Right atrium auricular region (tissue), 2 donors: ENCODE data around the gene ZBTB38. TPM values are rescaled to one million over a fixed set of nuclear protein-coding genes. Genes with fewer than 3 reads are reported as not detected.

Experiments
- DNase-seq: peaks from one replicate; pipeline ENCODE4 v3.0.0-alpha.2; 2019; ENCODE audit warnings: low spot score
- H3K27ac ChIP-seq, 2 donors: fragments of 200-600 bp; sonication (generic); 1 replicate in 1 of 2; 2 replicates in 1 of 2; pipeline ENCODE4 v1.5.1; 2016 to 2019
- H3K27me3 ChIP-seq, 2 donors: fragments of 200-600 bp; sonication (generic); one replicate each; pipeline versions ENCODE4 v1.5.1 to v1.6.0; 2017 to 2019
- H3K36me3 ChIP-seq: fragments of 200-600 bp; sonication (generic); one replicate; pipeline ENCODE4 v1.5.1; 2016
- H3K4me1 ChIP-seq, 2 donors: fragments of 200-600 bp; sonication (generic); one replicate each; pipeline versions ENCODE4 v1.5.1 to v1.6.0; 2017 to 2019
- H3K4me3 ChIP-seq, 2 donors: fragments of 200-600 bp; sonication (generic); 1 replicate in 1 of 2; 2 replicates in 1 of 2; pipeline ENCODE4 v1.5.1; 2017 to 2019; ENCODE audit warnings: mild to moderate bottlenecking in 1 of 2, moderate library complexity in 1 of 2
- H3K9me3 ChIP-seq, 2 donors: fragments of 200-600 bp; sonication (generic); one replicate each; pipeline ENCODE4 v1.5.1; 2019
- total RNA-seq, 2 donors: library from RNA; depleted of rRNA; stranded (reverse); fragments of >200 nt; gene quantifications; one replicate each; pipeline ENCODE4 v1.1.0, GENCODE V29; 2016
- TF ChIP-seq, protein P1 (sequence below), 2 donors: fragments of 200-600 bp; sonication (generic); IDR thresholded peaks; one replicate each; pipeline ENCODE4 v1.5.1; 2019; ENCODE audit warnings: antibody characterized with exemption in 2 of 2

ZBTB38 gene
- total RNA-seq, 2 donors from 2014 or later = 120 to 127 TPM

DNA sequence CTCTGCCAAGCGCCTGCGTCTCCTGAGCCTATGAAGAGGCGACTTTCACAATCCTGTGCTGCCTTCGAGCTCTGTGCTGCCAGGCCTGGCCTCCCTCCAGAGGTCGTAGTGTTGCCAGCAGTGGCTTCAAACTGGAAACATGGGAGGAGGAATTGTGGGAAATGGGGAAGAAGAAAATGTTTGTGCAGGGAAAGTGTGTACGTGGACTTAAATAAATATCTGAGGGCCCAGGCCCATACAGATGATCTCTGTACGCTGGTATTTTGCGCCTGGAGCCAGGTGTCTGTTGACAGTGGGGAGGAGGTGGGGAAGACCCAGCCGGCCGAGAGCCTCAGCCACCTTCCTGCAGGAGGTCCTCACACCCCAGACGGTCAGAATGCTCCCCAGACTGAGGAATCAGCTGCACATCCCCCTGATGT, 44.6 kb downstream of the ZBTB38 start:
- peaks cover 17% of the 10 kb centered on the region for H3K36me3 ChIP-seq
- DNase-seq = peak; percentile 95
- no peaks in the 10 kb centered on the region for H3K27me3 ChIP-seq
- TF ChIP-seq, protein P1, sequence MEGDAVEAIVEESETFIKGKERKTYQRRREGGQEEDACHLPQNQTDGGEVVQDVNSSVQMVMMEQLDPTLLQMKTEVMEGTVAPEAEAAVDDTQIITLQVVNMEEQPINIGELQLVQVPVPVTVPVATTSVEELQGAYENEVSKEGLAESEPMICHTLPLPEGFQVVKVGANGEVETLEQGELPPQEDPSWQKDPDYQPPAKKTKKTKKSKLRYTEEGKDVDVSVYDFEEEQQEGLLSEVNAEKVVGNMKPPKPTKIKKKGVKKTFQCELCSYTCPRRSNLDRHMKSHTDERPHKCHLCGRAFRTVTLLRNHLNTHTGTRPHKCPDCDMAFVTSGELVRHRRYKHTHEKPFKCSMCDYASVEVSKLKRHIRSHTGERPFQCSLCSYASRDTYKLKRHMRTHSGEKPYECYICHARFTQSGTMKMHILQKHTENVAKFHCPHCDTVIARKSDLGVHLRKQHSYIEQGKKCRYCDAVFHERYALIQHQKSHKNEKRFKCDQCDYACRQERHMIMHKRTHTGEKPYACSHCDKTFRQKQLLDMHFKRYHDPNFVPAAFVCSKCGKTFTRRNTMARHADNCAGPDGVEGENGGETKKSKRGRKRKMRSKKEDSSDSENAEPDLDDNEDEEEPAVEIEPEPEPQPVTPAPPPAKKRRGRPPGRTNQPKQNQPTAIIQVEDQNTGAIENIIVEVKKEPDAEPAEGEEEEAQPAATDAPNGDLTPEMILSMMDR (IDR thresholded peaks at IDR 0.05) = no peak
- H3K27ac ChIP-seq = peak overlapping the region; percentile 98
- peaks cover 0 to 84% of the 10 kb centered on the region in 2 donors for H3K4me1 ChIP-seq
- no peaks in the 10 kb centered on the region for H3K9me3 ChIP-seq
- peak overlapping the region; percentile 13 to 38 for H3K4me3 ChIP-seq

DNA sequence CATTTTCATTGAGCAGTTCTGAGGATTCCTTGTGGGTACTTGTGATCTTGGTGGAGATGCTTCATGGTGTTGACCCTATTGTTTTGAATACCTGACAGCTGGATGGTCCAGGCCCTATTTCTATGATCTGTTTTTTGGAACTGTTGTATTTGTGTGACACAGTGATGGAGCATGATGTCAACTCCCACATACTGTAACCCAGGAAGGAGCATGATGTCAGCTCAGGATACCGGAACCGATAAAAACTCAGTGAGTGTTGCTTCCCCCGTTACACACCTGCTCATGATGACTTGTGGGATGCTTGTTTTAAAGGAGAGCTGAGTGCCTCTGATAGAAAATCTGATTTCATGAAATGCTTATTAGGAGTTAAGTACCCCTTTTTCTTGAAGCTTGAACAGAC, 45.1 kb downstream of the ZBTB38 start:
- TF ChIP-seq, protein P1 (IDR thresholded peaks at IDR 0.05) = no peak
- Histone ChIP-seq H3K9me3 (no peaks in the 10 kb centered on the region), H3K27ac (peak overlapping the region; percentile 98), H3K36me3 (peaks cover 17% of the 10 kb centered on the region), H3K4me1 (peaks cover 0 to 83% of the 10 kb centered on the region in 2 donors), H3K4me3 (peak overlapping the region in 1 of 2 donors; percentile 38), H3K27me3 (no peaks in the 10 kb centered on the region)
- no peak for DNase-seq

DNA sequence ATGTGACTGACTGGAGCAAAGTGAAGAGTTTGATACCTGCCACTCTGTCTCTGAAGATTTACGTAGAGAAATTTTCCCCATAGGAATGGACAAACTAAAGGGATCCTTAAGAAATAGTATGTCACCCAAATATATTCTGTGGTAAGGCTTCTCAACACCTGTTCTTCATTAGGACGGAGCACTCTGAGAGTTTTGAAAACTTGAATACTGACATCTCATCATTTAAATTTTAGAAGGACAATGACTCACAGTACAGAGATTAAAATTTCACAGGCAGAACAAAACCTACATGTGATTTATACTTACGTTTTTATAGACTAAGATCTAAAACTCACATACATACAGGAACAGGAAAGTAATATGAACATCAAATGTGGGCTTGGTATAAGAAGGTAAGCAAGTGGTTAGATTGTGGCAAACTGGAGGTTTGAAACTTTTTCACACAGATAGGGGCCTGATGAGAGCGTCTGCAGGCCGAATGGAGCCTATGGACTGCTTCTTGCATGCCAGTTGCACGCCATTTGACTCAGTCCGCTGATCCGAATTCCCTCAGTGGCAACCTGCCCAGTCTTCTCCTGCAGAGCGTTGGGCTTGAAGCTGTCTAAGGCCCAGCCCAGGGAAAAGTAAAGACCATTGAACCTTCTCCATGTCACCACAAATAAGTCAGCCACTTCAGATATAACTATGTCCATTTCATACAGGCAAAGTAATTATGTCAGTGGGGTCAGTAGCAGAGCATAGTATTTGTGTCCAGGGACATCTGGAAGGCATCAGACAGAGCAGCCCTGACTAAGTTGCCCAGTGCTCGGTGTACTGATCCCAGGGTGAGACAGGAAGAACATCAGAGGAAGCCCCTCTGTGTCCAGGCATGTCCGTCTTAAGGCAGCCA, 45.7 kb downstream of the ZBTB38 start:
- H3K27me3 ChIP-seq = no peaks in the 10 kb centered on the region
- H3K9me3 ChIP-seq = no peaks in the 10 kb centered on the region
- H3K4me1 ChIP-seq = peaks cover 0 to 80% of the 10 kb centered on the region in 2 donors
- TF ChIP-seq, protein P1 (IDR thresholded peaks at IDR 0.05) = no peak
- peak overlapping the region; percentile 98 for H3K27ac ChIP-seq
- H3K36me3 ChIP-seq = peaks cover 17% of the 10 kb centered on the region
- H3K4me3 ChIP-seq = no peak overlapping the region
- no peak for DNase-seq

DNA sequence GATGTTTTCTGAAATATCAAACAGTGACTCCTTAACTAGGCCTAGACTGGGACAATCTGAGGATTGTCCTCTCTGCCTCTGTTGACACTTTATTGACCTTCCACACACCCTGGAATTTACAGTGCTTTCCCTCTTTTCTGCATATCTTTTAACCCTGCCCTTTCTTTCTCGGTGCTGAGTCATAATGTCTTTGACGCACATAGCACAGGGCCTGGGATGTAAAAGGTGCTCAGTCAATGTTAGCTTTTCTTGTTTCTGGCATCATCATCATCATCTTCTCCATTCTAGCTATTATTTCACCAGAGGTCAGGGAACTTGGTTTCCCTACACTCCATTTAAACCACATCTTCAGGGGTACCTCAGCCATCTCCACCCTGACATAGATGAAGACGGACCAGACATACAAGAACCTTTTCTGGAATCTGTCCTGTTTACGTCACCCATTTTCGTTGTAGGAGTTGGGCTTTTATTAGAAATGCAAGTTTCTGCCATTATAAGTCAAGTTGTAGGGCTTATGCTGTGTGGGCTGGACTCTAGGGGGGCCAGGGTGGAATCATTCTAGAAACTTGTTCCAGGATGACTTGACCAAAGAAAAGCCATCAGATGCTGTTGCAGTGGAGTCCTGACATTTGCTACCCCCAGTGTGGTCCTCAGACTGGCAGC, 46.6 kb downstream of the ZBTB38 start:
- no peak overlapping the region for H3K4me3 ChIP-seq
- H3K36me3 ChIP-seq = peaks cover 17% of the 10 kb centered on the region
- H3K9me3 ChIP-seq = no peaks in the 10 kb centered on the region
- no peak for DNase-seq
- TF ChIP-seq, protein P1 (IDR thresholded peaks at IDR 0.05) = no peak
- no peaks in the 10 kb centered on the region for H3K27me3 ChIP-seq
- peaks cover 0 to 76% of the 10 kb centered on the region in 2 donors for H3K4me1 ChIP-seq
- peak overlapping the region; percentile 98 for H3K27ac ChIP-seq

DNA sequence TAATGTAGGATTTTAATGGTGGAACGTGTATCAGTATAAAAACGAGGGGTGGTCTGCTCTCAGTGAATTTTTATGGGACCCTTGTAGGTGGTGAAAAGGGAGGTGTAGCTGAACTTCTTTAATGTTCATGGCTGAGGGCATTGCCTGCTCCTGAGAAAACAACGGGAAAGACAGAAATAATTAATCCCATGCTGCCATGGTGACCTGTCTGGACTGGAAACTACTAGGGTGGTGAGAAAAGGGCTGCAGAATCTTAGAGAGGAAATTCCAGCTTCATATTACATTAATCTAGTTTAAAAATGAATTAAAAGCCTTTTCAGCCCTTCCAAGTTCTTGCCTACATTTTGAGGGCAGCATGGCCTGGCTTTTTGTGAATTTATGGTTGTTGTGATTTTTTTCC, 47.6 kb downstream of the ZBTB38 start:
- no peak overlapping the region for H3K4me3 ChIP-seq

More for the DNA sequence above, 47.6 kb downstream of the ZBTB38 start:
- H3K4me1 ChIP-seq = peaks cover 0 to 71% of the 10 kb centered on the region in 2 donors
- H3K36me3 ChIP-seq = peaks cover 17% of the 10 kb centered on the region
- H3K27ac ChIP-seq = peak overlapping the region; percentile 98
- no peak for DNase-seq
- TF ChIP-seq, protein P1 (IDR thresholded peaks at IDR 0.05) = no peak
- H3K9me3 ChIP-seq = no peaks in the 10 kb centered on the region
- no peaks in the 10 kb centered on the region for H3K27me3 ChIP-seq

Other genes with a start within 250 kb of the ZBTB38 start
- 10 to 100 TPM in 1 of 2 donors, 1 to 10 TPM in 1; 7.5 to 14.5 TPM for gene PXYLP1, start 136.7 kb upstream of the ZBTB38 start, total RNA-seq
- 1 to 10 TPM; 3.3 to 5.1 TPM for gene RASA2, start 118.5 kb downstream of the ZBTB38 start, total RNA-seq